ENCODE data around the gene TREX2.

GRCh38 chrX:153477901-153478300, 32.0 kb upstream of the TREX2 start:
- no peak for TF ChIP-seq POLR2AphosphoS5 (IDR thresholded peaks at IDR 0.05)
- no peak for TF ChIP-seq TAF1 (IDR thresholded peaks at IDR 0.05; ENCODE audit: low read depth)
- TF ChIP-seq CTCF (IDR thresholded peaks at IDR 0.05; ENCODE audit: poor library complexity, severe bottlenecking): no peak
- TF ChIP-seq EP300 (conservative IDR thresholded peaks at IDR 0.05; ENCODE audit: poor library complexity, severe bottlenecking): no peak
- no peak for TF ChIP-seq RAD21 (conservative IDR thresholded peaks at IDR 0.05)
- no peak for TF ChIP-seq SMC3 (conservative IDR thresholded peaks at IDR 0.05; ENCODE audit: poor library complexity)
- TF ChIP-seq EZH2 (IDR thresholded peaks at IDR 0.05; ENCODE audit: borderline replicate concordance, insufficient read depth, low read length, poor library complexity, severe bottlenecking): no peak
- no peak for TF ChIP-seq MXI1 (conservative IDR thresholded peaks at IDR 0.05; ENCODE audit: poor library complexity, severe bottlenecking)
